NCI-H187 (cell line): ENCODE results near the gene MICAL3.

ENCODE experiments used
- DNase-seq, 2 experiments: peaks; one replicate each; lab custom pipeline; 2025; lab: John Stamatoyannopoulos, UW

MICAL3 gene

GRCh38 chr22:17869285-17870096 is 154.9 kb downstream of the MICAL3 start:
- DNase-seq: no peak

DNA sequence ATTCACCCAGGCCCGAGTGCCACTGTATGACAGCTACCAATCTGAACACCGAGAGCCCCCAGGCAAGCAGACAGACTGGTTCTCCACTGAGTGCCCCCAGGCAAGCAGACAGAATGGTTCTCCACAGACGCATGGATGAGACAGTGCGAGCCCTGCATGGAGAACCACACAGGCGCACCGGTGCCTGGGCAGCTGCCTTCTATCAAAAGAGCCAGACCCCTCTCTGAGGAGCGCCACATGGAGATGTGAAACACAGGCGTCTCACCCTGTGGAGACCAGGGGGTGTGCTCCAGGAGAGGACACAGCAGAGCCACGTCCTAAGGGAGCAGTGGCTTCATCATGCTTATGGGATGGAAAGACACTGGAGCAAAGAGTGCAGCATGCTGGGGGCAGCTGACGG is 155.6 kb downstream of the MICAL3 start:
- DNase-seq: no peak

DNA sequence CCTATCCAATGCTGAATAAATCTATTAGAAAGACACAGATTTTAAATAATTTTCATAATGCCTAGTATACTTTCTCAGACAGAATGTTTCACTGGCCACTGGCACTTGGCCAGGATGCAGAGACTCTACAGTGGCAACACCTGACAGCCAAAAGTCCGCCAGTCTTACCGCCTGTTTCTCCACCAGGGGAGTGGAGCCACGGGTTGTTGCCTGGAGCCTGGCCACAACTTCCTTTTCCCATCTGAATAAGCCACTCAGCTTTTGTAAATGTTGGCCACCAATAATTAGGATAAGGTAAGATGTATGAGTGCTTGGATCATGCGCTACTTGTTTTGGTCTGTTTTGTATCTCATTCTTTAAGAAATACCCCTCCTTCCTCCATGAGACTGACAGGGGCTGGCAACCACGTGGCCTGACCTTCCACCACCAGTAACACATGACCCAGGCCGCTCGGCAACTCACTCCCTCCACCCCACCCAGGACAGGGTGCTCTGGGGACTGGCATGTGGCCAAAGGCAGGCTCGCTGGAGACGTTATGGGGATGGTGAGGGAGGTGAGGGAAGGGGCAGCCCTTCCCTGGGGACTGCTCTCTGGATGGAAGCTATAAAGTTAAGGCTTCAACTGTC is 157.1 kb downstream of the MICAL3 start:
- DNase-seq: no peak

DNA sequence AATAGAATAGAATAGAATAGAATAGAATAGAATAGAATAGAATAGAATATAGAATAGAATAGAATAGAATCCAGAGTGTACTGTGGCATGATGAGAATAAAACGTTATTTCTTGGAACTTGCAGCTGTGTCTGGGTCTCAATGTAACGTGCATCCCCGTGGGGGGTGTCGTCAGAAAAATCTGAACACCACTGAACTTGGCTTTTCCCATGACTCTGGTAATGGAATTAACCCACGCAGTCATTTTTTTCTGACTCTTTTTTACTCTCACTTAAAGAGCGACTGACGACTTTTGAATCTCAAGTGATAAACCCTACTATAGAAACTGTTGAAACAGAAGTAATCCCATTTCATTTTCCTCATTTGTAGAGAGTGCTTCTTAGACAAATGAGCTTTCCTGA is 157.7 kb downstream of the MICAL3 start:
- no peak for DNase-seq

DNA sequence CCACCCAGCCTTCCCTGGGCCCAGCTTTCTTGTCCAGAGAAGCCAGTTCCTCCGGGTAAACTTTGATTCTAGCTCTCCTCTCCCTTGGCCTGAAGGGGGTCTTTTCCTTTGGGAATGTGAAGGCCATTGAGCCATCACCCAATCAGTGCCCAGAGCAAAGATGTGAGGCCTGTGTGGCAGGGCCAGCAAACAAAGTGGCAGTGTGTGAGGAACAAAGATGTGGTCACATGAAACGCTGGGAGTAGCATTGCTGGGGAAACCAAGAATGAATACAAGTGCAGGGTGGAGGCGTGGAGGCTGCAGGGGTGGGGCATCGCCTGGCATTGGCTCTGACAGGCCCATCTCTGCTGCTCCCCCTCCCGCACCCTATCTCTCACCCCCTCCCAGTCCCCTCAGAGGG is 158.2 kb downstream of the MICAL3 start:
- no peak for DNase-seq

- no peak for DNase-seq
These were observed 158.9 kb downstream of the MICAL3 start for GRCh38 chr22:17865183-17866055.

DNA sequence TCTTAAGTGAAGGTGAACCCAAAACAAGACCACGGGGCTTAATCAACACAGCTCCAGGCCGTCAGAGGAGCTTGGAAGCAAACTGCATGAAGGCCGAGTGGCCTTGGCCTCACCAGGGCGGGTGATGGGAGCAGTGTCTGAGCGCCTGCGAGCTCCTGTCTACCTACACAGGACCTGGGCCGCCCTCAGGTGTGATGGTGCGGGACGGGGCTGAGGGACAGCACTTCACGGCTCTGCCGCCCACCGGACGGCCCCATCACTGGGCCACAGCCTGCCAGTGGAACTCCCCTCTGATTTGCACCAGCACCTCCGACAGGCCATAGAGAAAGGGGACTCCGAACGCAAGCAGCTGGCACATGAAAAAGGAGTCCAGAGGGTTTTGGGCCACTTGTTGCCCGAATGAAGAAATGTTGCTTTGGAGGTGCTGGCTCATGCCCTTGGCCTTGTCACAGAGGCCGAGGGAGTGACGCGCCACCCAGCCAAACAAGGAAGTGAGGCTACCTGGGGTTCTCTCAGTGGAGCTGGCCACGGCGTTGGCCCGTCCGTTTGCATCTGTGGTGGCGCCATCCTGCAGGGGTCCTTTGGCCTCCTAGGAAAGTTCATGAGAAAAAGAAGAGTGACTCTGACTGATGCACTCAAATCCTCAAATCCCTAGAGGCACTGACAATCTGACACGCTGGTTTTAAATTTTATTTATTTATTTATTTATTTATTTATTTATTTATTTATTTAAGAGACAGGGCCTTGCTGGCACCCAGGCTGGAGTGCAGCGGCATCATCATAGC is 159.8 kb downstream of the MICAL3 start:
- DNase-seq: no peak

- DNase-seq: no peak
These were observed 161.6 kb downstream of the MICAL3 start for GRCh38 chr22:17862646-17863181.

GRCh38 chr22:17861909-17862308 is 162.5 kb downstream of the MICAL3 start:
- no peak for DNase-seq

DNA sequence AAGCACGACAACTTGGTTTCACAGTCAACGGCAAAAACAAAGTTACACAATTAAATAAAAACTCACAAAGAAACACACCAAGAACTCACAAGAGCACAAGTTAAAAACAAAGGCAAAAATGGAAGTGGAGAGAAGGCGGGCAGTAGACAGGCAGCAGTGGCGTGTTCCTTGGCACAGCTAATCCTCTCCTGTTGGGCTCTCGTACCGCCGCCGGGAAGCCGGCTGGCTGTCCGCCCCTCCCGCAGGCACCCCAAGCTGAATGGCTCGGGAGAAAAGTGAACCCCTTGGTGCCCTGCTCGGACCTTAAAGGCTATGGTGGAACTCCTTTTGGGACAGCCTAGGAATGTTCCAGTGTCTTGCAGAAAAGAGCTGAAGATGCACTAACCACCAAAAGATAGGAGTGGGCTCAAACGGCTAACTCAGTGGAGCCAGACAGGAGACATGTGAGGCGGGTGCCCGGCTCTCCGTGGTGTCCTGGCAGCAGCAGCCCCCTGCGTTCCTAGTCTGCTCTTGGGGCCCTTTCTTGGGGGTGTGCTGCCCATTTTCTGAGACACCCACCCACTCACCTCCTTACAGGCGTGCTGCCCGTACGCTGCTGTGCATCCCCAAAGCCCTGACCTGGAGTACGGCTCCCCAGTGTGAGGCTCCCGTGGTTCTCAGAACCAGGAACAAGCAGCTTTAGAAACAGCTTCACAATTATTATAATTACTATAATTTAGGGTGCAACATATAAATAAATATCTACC is 164.0 kb downstream of the MICAL3 start:
- DNase-seq: no peak

DNA sequence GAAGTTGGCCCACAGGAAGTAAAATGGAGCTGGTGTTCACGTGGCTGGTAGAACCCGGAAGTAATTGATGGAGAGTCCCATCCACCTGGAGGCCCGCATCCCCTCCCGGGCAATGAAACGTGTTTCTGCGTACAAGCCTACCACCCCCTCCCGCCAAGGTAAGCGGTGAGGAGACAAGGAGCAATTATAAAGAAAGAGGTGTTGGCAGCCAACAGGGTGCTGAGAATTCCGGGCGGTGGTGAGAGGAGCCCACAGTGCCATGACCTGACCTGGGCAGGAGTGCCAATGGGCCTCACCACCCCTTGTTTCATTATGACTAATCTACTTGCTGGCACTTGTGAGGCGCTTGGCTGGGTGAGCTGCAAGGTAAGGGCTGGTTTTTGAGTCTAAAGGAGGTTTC is 166.3 kb downstream of the MICAL3 start:
- no peak for DNase-seq

DNA sequence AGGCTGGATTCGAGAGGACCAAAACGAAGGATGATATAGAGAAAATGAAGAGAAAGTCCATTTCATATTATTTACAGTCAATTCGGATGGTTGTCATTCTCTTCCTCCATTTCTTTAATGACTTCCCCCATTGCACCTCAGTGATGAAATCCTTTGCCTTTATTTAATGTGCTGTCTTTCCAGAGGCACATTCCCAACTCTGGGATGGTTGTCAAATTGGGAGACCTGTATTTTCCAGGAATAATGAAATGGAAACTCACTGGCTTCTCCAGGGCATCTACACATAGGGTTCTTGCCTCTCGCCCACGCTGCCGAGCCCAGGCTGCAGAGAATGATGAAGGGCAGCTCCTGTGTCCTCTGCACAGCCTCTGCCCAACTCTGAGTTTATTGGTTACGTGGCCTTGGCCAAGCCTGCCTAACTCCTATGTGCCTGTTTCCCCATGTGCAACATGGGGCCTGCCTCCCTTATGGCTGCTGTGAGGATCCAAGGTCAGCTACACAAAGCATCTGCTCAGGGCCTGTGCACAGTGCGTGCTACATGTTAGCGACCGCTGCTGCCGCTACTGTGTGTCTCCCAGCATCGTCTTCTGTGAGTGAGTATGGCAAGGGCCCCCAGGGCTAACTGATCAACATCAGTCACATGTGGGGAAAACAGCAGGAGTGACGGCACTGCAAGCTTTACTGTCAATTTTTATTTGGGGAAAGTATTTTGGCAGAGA is 168.6 kb downstream of the MICAL3 start:
- no peak for DNase-seq

DNA sequence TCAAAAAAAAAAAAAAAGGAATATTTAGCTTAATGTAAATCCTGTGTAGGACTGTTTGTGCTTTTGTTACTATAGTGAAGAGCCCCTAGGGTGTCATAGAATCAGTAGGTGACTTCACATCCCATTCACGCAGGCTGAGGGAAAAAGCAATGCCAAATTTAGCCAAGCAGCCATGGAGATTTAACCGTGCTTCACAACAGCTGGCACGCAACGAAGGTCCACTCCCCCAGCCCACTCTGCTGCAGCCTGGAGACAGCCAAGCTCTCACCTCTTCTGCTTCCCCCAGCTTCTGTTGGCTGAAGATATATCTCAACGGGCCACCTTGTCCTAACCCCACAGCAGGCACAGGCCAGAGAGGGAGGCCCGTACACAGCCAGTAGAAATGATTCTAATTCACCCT is 171.3 kb downstream of the MICAL3 start:
- DNase-seq: no peak

- DNase-seq: no peak
These were observed 172.6 kb downstream of the MICAL3 start for GRCh38 chr22:17851759-17852158.

DNA sequence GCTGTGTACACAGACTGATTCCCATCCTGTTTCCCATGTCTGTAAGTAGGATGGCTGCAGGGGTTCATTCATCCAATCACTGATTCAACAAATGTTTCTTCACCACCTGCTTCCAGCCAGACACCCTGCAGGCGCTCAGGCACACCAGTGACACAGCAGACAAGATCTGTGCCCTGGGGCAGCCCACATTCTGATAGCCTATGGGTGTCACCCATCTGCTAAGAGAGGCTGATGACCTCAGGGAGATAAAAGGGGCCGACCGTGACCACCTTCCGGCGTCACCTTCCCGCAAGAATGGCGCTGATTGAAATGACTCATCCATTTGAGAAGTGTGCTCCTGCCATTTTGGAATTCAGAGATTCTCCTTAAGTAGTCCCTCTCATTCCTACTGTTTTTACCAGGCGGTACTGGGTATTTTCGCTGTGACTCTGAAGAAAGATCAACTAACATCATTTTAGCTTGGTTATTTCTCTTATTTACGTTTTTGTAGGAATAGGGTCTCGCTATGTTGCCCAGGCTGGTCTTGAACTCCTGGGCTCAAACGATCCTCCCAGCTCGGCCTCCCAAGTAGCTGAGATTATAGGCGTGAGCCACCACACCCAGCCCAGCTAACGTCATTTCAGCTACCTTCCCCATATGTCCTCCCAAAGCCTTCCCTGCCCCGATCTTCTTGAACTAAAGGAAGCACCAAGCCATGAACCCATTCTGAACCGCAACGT is 176.8 kb downstream of the MICAL3 start:
- DNase-seq: no peak

- DNase-seq: no peak
These were observed 177.9 kb downstream of the MICAL3 start for GRCh38 chr22:17846326-17846992.

DNA sequence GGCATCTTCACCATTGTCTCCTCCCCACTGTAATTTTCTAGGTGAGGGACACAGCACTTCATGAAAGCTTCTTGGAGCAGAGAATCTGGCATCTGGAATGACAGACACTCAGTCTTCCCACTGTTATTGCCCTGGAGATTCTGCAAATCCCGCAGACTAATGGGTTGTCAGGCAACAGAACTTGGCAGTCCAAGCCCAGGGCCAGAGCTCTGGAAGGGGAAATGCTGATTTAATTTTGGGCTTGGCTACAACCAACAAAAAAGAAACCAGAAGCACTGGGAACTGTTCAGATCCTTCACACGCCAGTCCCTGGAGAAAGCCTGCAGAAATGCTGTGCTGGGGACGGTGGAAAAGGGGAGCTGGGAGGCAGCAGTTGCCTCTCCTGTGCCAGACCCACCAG is 178.6 kb downstream of the MICAL3 start:
- DNase-seq: no peak

GRCh38 chr22:17845327-17845726 is 179.0 kb downstream of the MICAL3 start:
- peak in 1 of 2 experiments; percentile 26 for DNase-seq

- no peak for DNase-seq
These were observed 180.2 kb downstream of the MICAL3 start for GRCh38 chr22:17844150-17844549.
